Heart left ventricle (tissue), 13 donors: ENCODE data around the gene CGB5.
"Not testable (repeated sequence)": the region's sequence is repeated elsewhere in the genome, so short reads cannot be mapped to it uniquely, and the experiment has no call there.

Experiments used
- CTCF ChIP-seq, 12 donors: fragments of 200-600 bp; sonication (generic) in 4 of 12; IDR thresholded peaks; one replicate each; pipeline versions ENCODE4 v1.5.0 to v1.8.0; 2018 to 2022; ENCODE audit warnings: antibody characterized with exemption in 12 of 12, mild to moderate bottlenecking in 5 of 12
- POLR2A ChIP-seq, 2 donors: fragments of 450-650 bp; IDR thresholded peaks; one replicate each; pipeline ENCODE4 v1.6.1; 2017; ENCODE audit warnings: antibody characterized with exemption in 2 of 2, mild to moderate bottlenecking in 2 of 2, moderate library complexity in 2 of 2
- donor health status: ischemic (EF 13 %, LVEDD 7.1; RV severe dilation, severe dysfunction).
- donor health status: DM: no; HTN: yes; CAD: no.
- donor health status: DM: no; HTN: no; CAD: no.
- donor health status: ischemic (EF 25% LVEDD 6.9; RV normal size, moderate dysfunction).
- donor health status: ischemic (EF 25% LVEDD 5.7; RV mildly dilated, moderate dysfunction).
- donor health status: ischemic (EF 35%, LVEDD 5.7; RV mildly dilated, moderate dysfunction).
- donor health status: nonischemic (EF 11% LVEDD 7.7; RV severe dilation, severe dysfunction).
- donor health status: DM: yes; HTN: yes; CAD: no.
- donor health status: PGD.
- donor health status: ischemic (EF 29% LVEDD 5.4; RV normal size, mild dysfunction).
- donor health status: nonischemic (EF 23%, LVEDD 6.1; RV moderate dilation, normal function).

- peak in 6 of 12 donors; percentile 6 to 36 (median 21) for TF ChIP-seq CTCF (IDR thresholded peaks at IDR 0.05)
- not testable (repeated sequence) for TF ChIP-seq POLR2A (IDR thresholded peaks at IDR 0.05)
These were observed 6.8 kb upstream of the CGB5 start, which contains the start of gene CGB1 for GRCh38 chr19:49036815-49037214.
